MCF 10A (cell line): ENCODE measurements around the gene COQ5. TPM values are rescaled to one million over a fixed set of nuclear protein-coding genes. Genes with fewer than 3 reads are reported as not detected.

Source experiments
- Bru-seq: library from RNA; stranded (reverse); fragments of 400-500 nt; gene quantifications from one replicate; lab custom pipeline; 2021; lab: Mats Ljungman, UMichigan
- BruChase-seq, 2 experiments: library from RNA; stranded (reverse); fragments of 400-500 nt; gene quantifications; one replicate each; lab custom pipeline; 2021; lab: Mats Ljungman, UMichigan
- BruUV-seq: library from RNA; stranded (reverse); fragments of 400-500 nt; replicated peaks from 2 replicates; lab custom pipeline; 2021; lab: Mats Ljungman, UMichigan
- CTCF ChIA-PET: fragments of 300-600 bp; sonication (Branson Sonifier 250); formaldehyde crosslinking; extraction: SDS; loops from one replicate; lab custom pipeline; 2021; ENCODE audit warnings: antibody characterized with exemption, inconsistent platforms; lab: Yijun Ruan, JAX
- POLR2A ChIA-PET: fragments of 300-600, 350-650 bp; sonication (Branson Sonifier 250); formaldehyde crosslinking; extraction: SDS; loops from one replicate; lab custom pipeline; 2020; ENCODE audit warnings: antibody characterized with exemption, inconsistent platforms; lab: Yijun Ruan, JAX
- DNase-seq: peaks from one replicate; pipeline ENCODE4 v3.0.0-alpha.2; 2018; ENCODE audit not compliant: unreplicated experiment
- H3K27ac Mint-ChIP-seq: one replicate; pipeline ENCODE4 v1.8.0; 2022; ENCODE audit warnings: mild to moderate bottlenecking, low read depth, mixed read lengths; ENCODE audit not compliant: unreplicated experiment
- H3K27me3 Mint-ChIP-seq: one replicate; pipeline ENCODE4 v1.8.0; 2022; ENCODE audit warnings: mixed read lengths; ENCODE audit not compliant: insufficient read depth, unreplicated experiment
- H3K36me3 Mint-ChIP-seq: one replicate; pipeline ENCODE4 v1.8.0; 2022; ENCODE audit warnings: mild to moderate bottlenecking, moderate library complexity, mixed read lengths; ENCODE audit not compliant: insufficient read depth, unreplicated experiment
- H3K4me1 Mint-ChIP-seq: one replicate; pipeline ENCODE4 v1.8.0; 2022; ENCODE audit warnings: mixed read lengths; ENCODE audit not compliant: insufficient read depth, unreplicated experiment
- H3K4me3 Mint-ChIP-seq: one replicate; pipeline ENCODE4 v1.8.0; 2022; ENCODE audit warnings: mild to moderate bottlenecking, moderate library complexity, mixed read lengths; ENCODE audit not compliant: unreplicated experiment
- H3K9me3 Mint-ChIP-seq: one replicate; pipeline ENCODE4 v1.8.0; 2022; ENCODE audit warnings: mixed read lengths; ENCODE audit not compliant: unreplicated experiment
- intact Hi-C: fragments of 100-400 bp; cut with micrococcal nuclease; formaldehyde crosslinking; loops from 2 replicates; pipeline ENCODE4 v1.14.1; 2022
- long read RNA-seq: library from polyadenylated mRNA; stranded (forward); transcript quantifications from one replicate; pipeline ENCODE4 v2.0.0, GENCODE V29; 2022
- total RNA-seq: library from RNA; stranded (reverse); gene quantifications from 2 replicates; pipeline ENCODE4 v1.2.3, GENCODE V29; 2022
- TF ChIP-seq, protein P1 (sequence below): fragments of 200-600 bp; IDR thresholded peaks from one replicate; pipeline ENCODE4 v1.8.0; 2022; ENCODE audit warnings: antibody characterized with exemption, mild to moderate bottlenecking; ENCODE audit not compliant: unreplicated experiment

Gene COQ5, protein sequence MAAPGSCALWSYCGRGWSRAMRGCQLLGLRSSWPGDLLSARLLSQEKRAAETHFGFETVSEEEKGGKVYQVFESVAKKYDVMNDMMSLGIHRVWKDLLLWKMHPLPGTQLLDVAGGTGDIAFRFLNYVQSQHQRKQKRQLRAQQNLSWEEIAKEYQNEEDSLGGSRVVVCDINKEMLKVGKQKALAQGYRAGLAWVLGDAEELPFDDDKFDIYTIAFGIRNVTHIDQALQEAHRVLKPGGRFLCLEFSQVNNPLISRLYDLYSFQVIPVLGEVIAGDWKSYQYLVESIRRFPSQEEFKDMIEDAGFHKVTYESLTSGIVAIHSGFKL
- total RNA-seq = 21.5 and 22.9 TPM in 2 replicates
- percentile 57 among the genes with signal in this experiment for Bru-seq, nascent RNA
- BruChase-seq, experiment 1, labeled RNA remaining after a 6-hour chase = percentile 58 among the genes with signal in this experiment
- percentile 58 among the genes with signal in this experiment for BruChase-seq, experiment 2, labeled RNA remaining after a 2-hour chase
- long read RNA-seq, transcript COQ5-201 (7 exons, 1,535 nt) = major isoform, 60 of 74 reads
- long read RNA-seq, partial matches to known transcripts = 1 of 74 reads
- long read RNA-seq, other reads (novel, unspliced or antisense) = 13 of 74 reads

- Mint-ChIP-seq H3K4me3 (peak within 1 kb of the TSS; percentile 79), H3K27me3 (no peaks in the 10 kb centered on the region), H3K9me3 (no peaks in the 10 kb centered on the region), H3K36me3 (peaks cover 15% of the 10 kb centered on the region), H3K27ac (peak within 1 kb of the TSS; percentile 96), H3K4me1 (peaks cover 6% of the 10 kb centered on the region)
- intact Hi-C loops = loop anchor here (1.0 kb wide), 1 partner anchor 52 kb away; the partner anchor contains the start of gene POP5
- ChIA-PET CTCF (interaction anchor here (0.7 to 0.9 kb wide), 4 partner anchors 38 to 378 kb away, joined by 3 to 4 read pairs (median 3); no protein-coding TSS in a partner anchor), POLR2A (interaction anchor here (0.6 to 3.7 kb wide), 16 partner anchors 9 to 328 kb away, joined by 3 to 45 read pairs (median 5); partner anchors contain the start of genes DYNLL1, GATC, POP5 and RPLP0)
- DNase-seq = peak; percentile 90
- TF ChIP-seq, protein P1, sequence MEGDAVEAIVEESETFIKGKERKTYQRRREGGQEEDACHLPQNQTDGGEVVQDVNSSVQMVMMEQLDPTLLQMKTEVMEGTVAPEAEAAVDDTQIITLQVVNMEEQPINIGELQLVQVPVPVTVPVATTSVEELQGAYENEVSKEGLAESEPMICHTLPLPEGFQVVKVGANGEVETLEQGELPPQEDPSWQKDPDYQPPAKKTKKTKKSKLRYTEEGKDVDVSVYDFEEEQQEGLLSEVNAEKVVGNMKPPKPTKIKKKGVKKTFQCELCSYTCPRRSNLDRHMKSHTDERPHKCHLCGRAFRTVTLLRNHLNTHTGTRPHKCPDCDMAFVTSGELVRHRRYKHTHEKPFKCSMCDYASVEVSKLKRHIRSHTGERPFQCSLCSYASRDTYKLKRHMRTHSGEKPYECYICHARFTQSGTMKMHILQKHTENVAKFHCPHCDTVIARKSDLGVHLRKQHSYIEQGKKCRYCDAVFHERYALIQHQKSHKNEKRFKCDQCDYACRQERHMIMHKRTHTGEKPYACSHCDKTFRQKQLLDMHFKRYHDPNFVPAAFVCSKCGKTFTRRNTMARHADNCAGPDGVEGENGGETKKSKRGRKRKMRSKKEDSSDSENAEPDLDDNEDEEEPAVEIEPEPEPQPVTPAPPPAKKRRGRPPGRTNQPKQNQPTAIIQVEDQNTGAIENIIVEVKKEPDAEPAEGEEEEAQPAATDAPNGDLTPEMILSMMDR = no peak
- no TSS peak for BruUV-seq
Observed at GRCh38 chr12:120528861-120529525, at the start of gene COQ5. COQ5 (minus strand) TSS chr12:120529158; CDS start chr12:120529141, 17 bp downstream.

- no peak for DNase-seq
- TF ChIP-seq, protein P1 = no peak
- Mint-ChIP-seq H3K27ac (no peak overlapping the region), H3K4me3 (no peak overlapping the region), H3K27me3 (no peaks in the 10 kb centered on the region), H3K36me3 (peaks cover 96% of the 10 kb centered on the region), H3K4me1 (peaks cover 5% of the 10 kb centered on the region), H3K9me3 (no peaks in the 10 kb centered on the region)
- intact Hi-C loops = no loop called here
- CTCF ChIA-PET = no interaction called here
- POLR2A ChIA-PET = interaction anchor here (1.5 kb wide), 1 partner anchor 38 kb away, joined by 3 read pairs; no protein-coding TSS in a partner anchor
- no TSS peak for BruUV-seq
Observed at GRCh38 chr12:120574106-120574505, 45.1 kb upstream of the COQ5 start.

DNA sequence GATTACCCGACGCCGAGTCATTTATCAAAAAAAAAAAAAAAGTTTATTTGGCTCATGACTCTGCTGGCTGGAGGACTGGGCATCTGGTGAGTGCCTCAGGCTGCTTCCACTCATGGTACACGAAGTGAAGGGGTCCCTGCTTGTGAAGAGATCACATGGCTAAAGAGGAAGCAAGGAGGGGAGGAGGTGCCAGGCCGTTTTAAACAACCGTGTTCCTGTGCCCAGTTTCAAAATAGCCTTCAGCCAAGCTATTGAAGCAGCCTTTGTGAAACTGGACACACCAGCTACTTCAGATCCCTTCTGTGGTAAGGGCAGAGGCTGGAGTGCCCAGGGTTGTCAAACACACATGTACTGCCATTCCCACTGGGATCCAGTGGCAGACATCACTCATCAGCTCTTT, 44.6 kb upstream of the COQ5 start:
- POLR2A ChIA-PET = no interaction called here
- no peak overlapping the region for H3K27ac Mint-ChIP-seq
- no peaks in the 10 kb centered on the region for H3K27me3 Mint-ChIP-seq
- no peak overlapping the region for H3K4me3 Mint-ChIP-seq
- intact Hi-C loops = no loop called here
- no peaks in the 10 kb centered on the region for H3K9me3 Mint-ChIP-seq
- TF ChIP-seq, protein P1 = no peak
- no TSS peak for BruUV-seq
- H3K36me3 Mint-ChIP-seq = peaks cover 96% of the 10 kb centered on the region
- CTCF ChIA-PET = interaction anchor here (0.6 kb wide), 1 partner anchor 523 kb away, joined by 6 read pairs; no protein-coding TSS in a partner anchor
- peaks cover 5% of the 10 kb centered on the region for H3K4me1 Mint-ChIP-seq
- no peak for DNase-seq
